SK-N-SH (cell line): Measurements from ENCODE around the gene ATF7IP2. TPM values are rescaled to one million over a fixed set of nuclear protein-coding genes. Genes with fewer than 3 reads are reported as not detected.
"Not testable (repeated sequence)": the region's sequence is repeated elsewhere in the genome, so short reads cannot be mapped to it uniquely, and the experiment has no call there.

ENCODE experiments used
- CTCF ChIA-PET: fragments of 300-600, 350-600 bp; formaldehyde crosslinking; extraction: SDS; loops from one replicate; lab custom pipeline; 2021; lab: Yijun Ruan, JAX
- POLR2A ChIA-PET: fragments of 350-600 bp; sonication (Branson Sonifier 250); formaldehyde crosslinking; extraction: SDS; loops from one replicate; lab custom pipeline; 2020; ENCODE audit warnings: antibody characterized with exemption, inconsistent platforms; lab: Yijun Ruan, JAX
- DNase-seq: peaks from one replicate; pipeline ENCODE4 v3.0.0; 2012
- H2AFZ ChIP-seq: fragments of 200-600 bp; sonication (generic); 2 replicates; pipeline ENCODE4 v1.8.1; 2016; ENCODE audit warnings: antibody characterized with exemption, mild to moderate bottlenecking, low read depth
- H3F3A ChIP-seq: fragments of 200-600 bp; sonication (generic); replicated peaks from 2 replicates; pipeline ENCODE3; 2016; ENCODE audit warnings: antibody characterized with exemption, mild to moderate bottlenecking; ENCODE audit not compliant: insufficient read depth
- H3K27ac ChIP-seq, 2 experiments: fragments of 200-500 bp in 1 of 2; fragments of 200-600 bp in 1 of 2; sonication (Bioruptor generic) in 1 of 2; sonication (generic), shearing (Covaris generic) in 1 of 2; 2 replicates each; pipeline versions ENCODE4 v1.5.1 to v1.6.1; 2014 to 2016; ENCODE audit warnings: low read depth in 2 of 2, inconsistent platforms in 1 of 2, low read length in 1 of 2, mild to moderate bottlenecking in 1 of 2, mixed read lengths in 1 of 2
- H3K27me3 ChIP-seq: fragments of 200-600 bp; sonication (generic), shearing (Covaris generic); 2 replicates; pipeline ENCODE4 v1.6.1; 2016; ENCODE audit warnings: mixed run types; ENCODE audit not compliant: insufficient read depth
- H3K36me3 ChIP-seq, 2 experiments: fragments of 200-500 bp in 1 of 2; fragments of 200-600 bp in 1 of 2; sonication (Bioruptor generic) in 1 of 2; sonication (generic) in 1 of 2; replicated peaks in 1 of 2; 2 replicates each; pipeline versions ENCODE3 to v1.5.1; 2014 to 2016; ENCODE audit warnings: low read length in 1 of 2, mild to moderate bottlenecking in 1 of 2; ENCODE audit not compliant: insufficient read depth in 2 of 2, control insufficient read depth in 1 of 2
- H3K4me1 ChIP-seq, 2 experiments: fragments of 200-500 bp in 1 of 2; fragments of 200-600 bp in 1 of 2; sonication (Bioruptor generic) in 1 of 2; sonication (generic), shearing (Covaris generic) in 1 of 2; 2 replicates each; pipeline versions ENCODE4 v1.5.1 to v1.6.1; 2014 to 2016; ENCODE audit warnings: low read depth in 1 of 2, low read length in 1 of 2, mixed run types in 1 of 2; ENCODE audit not compliant: insufficient read depth in 2 of 2, control insufficient read depth in 1 of 2
- H3K4me2 ChIP-seq: fragments of 200-600 bp; sonication (generic), shearing (Covaris generic); 2 replicates; pipeline ENCODE4 v1.6.1; 2017; ENCODE audit warnings: mixed run types
- H3K4me3 ChIP-seq, 2 experiments: fragments of 200-500 bp in 1 of 2; fragments of 200-600 bp in 1 of 2; sonication (Bioruptor generic) in 1 of 2; sonication (generic), shearing (Covaris generic) in 1 of 2; 2 replicates each; pipeline versions ENCODE4 v1.5.1 to v1.8.1; 2014 to 2016; ENCODE audit warnings: low read depth in 2 of 2, inconsistent platforms in 1 of 2, low read length in 1 of 2, mild to moderate bottlenecking in 1 of 2, mixed read lengths in 1 of 2, moderate library complexity in 1 of 2
- H3K79me2 ChIP-seq: fragments of 200-600 bp; sonication (generic); 2 replicates; pipeline ENCODE4 v1.8.1; 2017; ENCODE audit warnings: mild to moderate bottlenecking; ENCODE audit not compliant: insufficient read depth
- H3K9ac ChIP-seq: fragments of 200-600 bp; sonication (generic); 2 replicates; pipeline ENCODE4 v1.6.1; 2017; ENCODE audit warnings: mixed run types
- H3K9me2 ChIP-seq: fragments of 200-600 bp; sonication (generic); 2 replicates; pipeline ENCODE4 v1.6.1; 2017; ENCODE audit warnings: mixed run types
- H3K9me3 ChIP-seq: fragments of 200-600 bp; sonication (generic); 2 replicates; pipeline ENCODE4 v1.6.1; 2017; ENCODE audit warnings: mixed run types, mild to moderate bottlenecking, moderate library complexity
- H4K20me1 ChIP-seq: fragments of 200-600 bp; sonication (generic); 2 replicates; pipeline ENCODE4 v1.6.1; 2017; ENCODE audit warnings: mild to moderate bottlenecking, mixed run types; ENCODE audit not compliant: insufficient read depth
- EP300 ChIP-seq, 2 experiments: IDR thresholded peaks; 2 replicates each; pipeline versions ENCODE4 v1.4.0 to v1.6.1; 2012; ENCODE audit warnings: borderline replicate concordance in 1 of 2, low read depth in 1 of 2, low read length in 1 of 2
- FOSL2 ChIP-seq: IDR thresholded peaks from 2 replicates; pipeline ENCODE4 v1.4.0; 2012; ENCODE audit warnings: low read depth, mild to moderate bottlenecking, moderate library complexity, borderline replicate concordance
- FOXJ3 ChIP-seq: sonication (generic); formaldehyde crosslinking; IDR thresholded peaks from 2 replicates; pipeline ENCODE4 v1.5.1; 2020; ENCODE audit warnings: mild to moderate bottlenecking, missing genetic modification reagents
- FOXM1 ChIP-seq: IDR thresholded peaks from 2 replicates; pipeline ENCODE4 v1.4.0; 2012; ENCODE audit warnings: low read depth, mild to moderate bottlenecking
- GABPA ChIP-seq: IDR thresholded peaks from 2 replicates; pipeline ENCODE4 v1.4.0; 2012; ENCODE audit warnings: low read depth, mild to moderate bottlenecking
- MXI1 ChIP-seq: IDR thresholded peaks from 2 replicates; pipeline ENCODE4 v1.6.1; 2012; ENCODE audit warnings: mild to moderate bottlenecking, low read depth, low read length, improper control_type of control experiment
- NRF1 ChIP-seq: IDR thresholded peaks from 2 replicates; pipeline ENCODE4 v1.6.1; 2012; ENCODE audit warnings: low read depth, mild to moderate bottlenecking, low read length
- RCOR1 ChIP-seq: fragments of 150-350 bp; IDR thresholded peaks from 2 replicates; pipeline ENCODE4 v1.6.1; 2017; ENCODE audit warnings: antibody characterized with exemption, low read length
- TAF1 ChIP-seq: IDR thresholded peaks from 2 replicates; pipeline ENCODE4 v1.6.1; 2012; ENCODE audit warnings: low read depth, mild to moderate bottlenecking, low read length, moderate library complexity, borderline replicate concordance
- WGBS: methylation state at CpG from one replicate; pipeline ENCODE4 v1.1.6; 2017; ENCODE audit warnings: low lambda C conversion rate; 5-methylcytosine and 5-hydroxymethylcytosine counted together
- polyA plus RNA-seq, 3 experiments: library from polyadenylated mRNA; depleted of rRNA; stranded (reverse); fragments of >200 nt; gene quantifications; 2 replicates each; pipeline ENCODE4 v1.2.3, GENCODE V29; 2012
- TF ChIP-seq, protein P1 (sequence below): fragments of 200-600 bp; sonication (generic); IDR thresholded peaks from 2 replicates; pipeline ENCODE4 v1.6.1; 2017; ENCODE audit warnings: antibody characterized with exemption, mild to moderate bottlenecking, moderate library complexity

The ATF7IP2 gene
- polyA plus RNA-seq, 1 of the 3 experiments (the other 2 are of a cell fraction), result 0.35 TPM

DNA sequence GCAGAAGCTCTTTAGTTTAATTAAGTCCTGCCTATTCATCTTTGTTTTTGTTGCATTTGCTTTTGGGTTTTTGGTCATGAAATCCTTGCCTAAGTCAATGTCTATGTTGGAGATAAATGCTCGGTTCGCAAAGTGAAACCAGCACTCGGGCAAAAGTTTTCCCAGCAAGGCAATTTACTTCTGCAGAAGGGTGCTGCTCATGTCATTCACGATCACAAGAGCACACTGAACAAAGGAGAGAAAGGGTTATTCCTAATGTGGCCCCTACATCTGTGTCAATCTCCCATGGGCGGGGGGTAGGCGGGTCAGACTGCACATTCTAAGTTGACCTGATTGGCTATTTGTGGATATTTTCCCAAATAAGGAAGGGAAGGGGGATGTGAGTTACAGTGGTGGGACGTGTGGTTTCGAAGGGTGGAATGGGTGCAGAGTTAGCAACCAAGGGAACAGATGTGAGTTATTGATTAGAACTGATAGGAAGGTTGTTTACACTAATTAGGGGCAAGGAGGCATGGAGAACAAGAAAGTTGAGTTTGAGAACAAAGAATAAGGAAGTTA lies 23.0 kb downstream of the ATF7IP2 start (continued):
- TF ChIP-seq, protein P1, sequence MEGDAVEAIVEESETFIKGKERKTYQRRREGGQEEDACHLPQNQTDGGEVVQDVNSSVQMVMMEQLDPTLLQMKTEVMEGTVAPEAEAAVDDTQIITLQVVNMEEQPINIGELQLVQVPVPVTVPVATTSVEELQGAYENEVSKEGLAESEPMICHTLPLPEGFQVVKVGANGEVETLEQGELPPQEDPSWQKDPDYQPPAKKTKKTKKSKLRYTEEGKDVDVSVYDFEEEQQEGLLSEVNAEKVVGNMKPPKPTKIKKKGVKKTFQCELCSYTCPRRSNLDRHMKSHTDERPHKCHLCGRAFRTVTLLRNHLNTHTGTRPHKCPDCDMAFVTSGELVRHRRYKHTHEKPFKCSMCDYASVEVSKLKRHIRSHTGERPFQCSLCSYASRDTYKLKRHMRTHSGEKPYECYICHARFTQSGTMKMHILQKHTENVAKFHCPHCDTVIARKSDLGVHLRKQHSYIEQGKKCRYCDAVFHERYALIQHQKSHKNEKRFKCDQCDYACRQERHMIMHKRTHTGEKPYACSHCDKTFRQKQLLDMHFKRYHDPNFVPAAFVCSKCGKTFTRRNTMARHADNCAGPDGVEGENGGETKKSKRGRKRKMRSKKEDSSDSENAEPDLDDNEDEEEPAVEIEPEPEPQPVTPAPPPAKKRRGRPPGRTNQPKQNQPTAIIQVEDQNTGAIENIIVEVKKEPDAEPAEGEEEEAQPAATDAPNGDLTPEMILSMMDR, result no peak
- TF ChIP-seq FOXM1, result no peak
- TF ChIP-seq RCOR1, result no peak
- TF ChIP-seq FOXJ3, result no peak
- no peak for TF ChIP-seq EP300 (IDR thresholded peaks at IDR 0.05; ENCODE audit: borderline replicate concordance in 1 of 2, low read depth in 1 of 2, low read length in 1 of 2)
- TF ChIP-seq NRF1, result no peak
- TF ChIP-seq FOSL2, result no peak
- TF ChIP-seq TAF1, result no peak

DNA sequence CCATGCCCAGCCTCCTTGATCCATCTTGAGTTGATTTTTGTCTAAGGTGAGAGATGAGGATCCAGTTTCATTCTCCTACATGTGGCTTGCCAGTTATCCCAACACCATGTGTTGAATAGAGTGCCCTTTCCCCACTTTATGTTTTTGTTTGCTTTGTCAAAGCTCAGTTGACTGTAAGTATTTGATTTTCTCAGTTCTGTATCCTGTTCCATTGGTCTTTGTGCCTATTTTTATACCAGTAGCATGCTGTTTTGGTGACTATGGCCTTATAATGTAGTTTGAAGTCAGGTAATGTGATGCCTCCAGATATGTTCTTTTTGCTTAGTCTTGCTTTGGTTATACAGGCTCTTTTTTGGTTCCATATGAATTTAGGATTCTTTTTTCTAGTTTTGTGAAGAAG lies 23.9 kb downstream of the ATF7IP2 start:
- H3K36me3 ChIP-seq, H3K4me2 ChIP-seq, H3K27me3 ChIP-seq, H3K4me1 ChIP-seq, H4K20me1 ChIP-seq, H3K9me2 ChIP-seq, H3K4me3 ChIP-seq, H2AFZ ChIP-seq, H3K9ac ChIP-seq, H3K9me3 ChIP-seq, CTCF ChIA-PET, H3K79me2 ChIP-seq, DNase-seq, H3K27ac ChIP-seq, H3F3A ChIP-seq, POLR2A ChIA-PET: not testable (repeated sequence)

DNA sequence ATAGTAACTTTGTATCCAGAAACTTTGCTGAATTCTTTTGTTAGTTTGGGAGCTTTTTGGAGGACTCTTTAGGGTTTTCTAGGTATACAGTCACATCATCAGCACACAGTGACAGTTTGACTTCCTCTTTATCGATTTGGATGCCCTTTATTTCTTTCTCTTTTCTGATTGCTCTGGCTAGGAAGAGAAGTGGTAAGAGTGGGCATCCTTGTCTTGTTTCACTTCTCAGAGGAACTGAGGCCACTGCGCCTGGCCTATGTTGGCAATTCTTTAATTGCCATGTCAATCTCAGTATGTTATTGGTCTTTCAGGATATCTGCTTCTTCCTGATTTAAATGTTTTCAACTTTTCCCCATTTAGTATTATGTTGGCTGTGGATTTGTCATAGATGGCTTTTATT lies 24.6 kb downstream of the ATF7IP2 start:
- TF ChIP-seq GABPA, result no peak
- TF ChIP-seq FOXM1, result no peak
- TF ChIP-seq MXI1, result no peak
- H3K9ac ChIP-seq, result no peak overlapping the region
- no peaks in the 10 kb centered on the region for H3K9me2 ChIP-seq
- H3K4me2 ChIP-seq, result no peak overlapping the region
- H3K79me2 ChIP-seq, result no peaks in the 10 kb centered on the region
- no peaks in the 10 kb centered on the region for H3K36me3 ChIP-seq
- DNase-seq, result no peak
- H3K27ac ChIP-seq, result no peak overlapping the region
- H3K27me3 ChIP-seq, result no peaks in the 10 kb centered on the region
- no peaks in the 10 kb centered on the region for H3K4me1 ChIP-seq
- ChIA-PET CTCF (no interaction called here), POLR2A (no interaction called here)
- WGBS, result 52% methylated on average over 2 of the region's 2 CpGs
- no peaks in the 10 kb centered on the region for H4K20me1 ChIP-seq
- H3K4me3 ChIP-seq, result no peak overlapping the region
- no peaks in the 10 kb centered on the region for H3F3A ChIP-seq
- no peak overlapping the region for H2AFZ ChIP-seq
- no peaks in the 10 kb centered on the region for H3K9me3 ChIP-seq
